Right atrium auricular region (tissue), 2 donors: Measurements from ENCODE around the gene CNOT8. TPM values are rescaled to one million over a fixed set of nuclear protein-coding genes. Genes with fewer than 3 reads are reported as not detected.

Source experiments
- DNase-seq: peaks from one replicate; pipeline ENCODE4 v3.0.0-alpha.2; 2019; ENCODE audit warnings: low spot score
- H3K27ac ChIP-seq, 2 donors: fragments of 200-600 bp; sonication (generic); 1 replicate in 1 of 2; 2 replicates in 1 of 2; pipeline ENCODE4 v1.5.1; 2016 to 2019
- H3K27me3 ChIP-seq, 2 donors: fragments of 200-600 bp; sonication (generic); one replicate each; pipeline versions ENCODE4 v1.5.1 to v1.6.0; 2017 to 2019
- H3K36me3 ChIP-seq: fragments of 200-600 bp; sonication (generic); one replicate; pipeline ENCODE4 v1.5.1; 2016
- H3K4me1 ChIP-seq, 2 donors: fragments of 200-600 bp; sonication (generic); one replicate each; pipeline versions ENCODE4 v1.5.1 to v1.6.0; 2017 to 2019
- H3K4me3 ChIP-seq, 2 donors: fragments of 200-600 bp; sonication (generic); 1 replicate in 1 of 2; 2 replicates in 1 of 2; pipeline ENCODE4 v1.5.1; 2017 to 2019; ENCODE audit warnings: mild to moderate bottlenecking in 1 of 2, moderate library complexity in 1 of 2
- H3K9me3 ChIP-seq, 2 donors: fragments of 200-600 bp; sonication (generic); one replicate each; pipeline ENCODE4 v1.5.1; 2019
- CTCF ChIP-seq, 2 donors: fragments of 200-600 bp; sonication (generic); IDR thresholded peaks; one replicate each; pipeline ENCODE4 v1.5.1; 2019; ENCODE audit warnings: antibody characterized with exemption in 2 of 2
- total RNA-seq, 2 donors: library from RNA; depleted of rRNA; stranded (reverse); fragments of >200 nt; gene quantifications; one replicate each; pipeline ENCODE4 v1.1.0, GENCODE V29; 2016

CNOT8 gene
- total RNA-seq, 2 donors from 2014 or later = 28.0 to 31.4 TPM

DNA sequence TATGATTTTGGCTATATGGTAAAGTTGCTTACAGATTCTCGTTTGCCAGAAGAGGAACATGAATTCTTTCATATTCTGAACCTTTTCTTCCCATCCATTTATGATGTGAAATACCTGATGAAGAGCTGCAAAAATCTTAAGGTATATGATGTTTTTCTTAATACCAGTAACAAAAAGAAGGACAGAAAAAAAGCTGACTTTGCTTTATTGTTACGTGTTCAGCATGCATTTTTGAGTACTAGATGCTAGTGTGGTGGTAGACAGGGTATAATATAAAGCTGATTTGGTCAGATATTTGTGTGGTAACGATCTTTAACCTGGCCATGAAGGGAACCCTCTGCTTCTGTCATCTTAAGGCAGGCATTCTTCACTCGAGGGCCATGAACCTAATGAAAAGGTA is 13.3 kb downstream of the CNOT8 start:
- H3K36me3 ChIP-seq = peaks cover 63% of the 10 kb centered on the region
- no peak overlapping the region for H3K27ac ChIP-seq
- no peak for TF ChIP-seq CTCF (IDR thresholded peaks at IDR 0.05)
- no peak overlapping the region for H3K4me3 ChIP-seq
- H3K4me1 ChIP-seq = peaks cover 0 to 6% of the 10 kb centered on the region in 2 donors
- DNase-seq = no peak
- no peaks in the 10 kb centered on the region for H3K27me3 ChIP-seq
- H3K9me3 ChIP-seq = no peaks in the 10 kb centered on the region

GRCh38 chr5:154873791-154874331 is 15.4 kb downstream of the CNOT8 start:
- H3K27me3 ChIP-seq = no peaks in the 10 kb centered on the region
- TF ChIP-seq CTCF (IDR thresholded peaks at IDR 0.05) = no peak
- peaks cover 63% of the 10 kb centered on the region for H3K36me3 ChIP-seq
- DNase-seq = no peak
- H3K27ac ChIP-seq = peak overlapping the region in 1 of 2 donors; percentile 31
- peaks cover 0 to 6% of the 10 kb centered on the region in 2 donors for H3K4me1 ChIP-seq
- peaks cover 0 to 9% of the 10 kb centered on the region in 2 donors for H3K9me3 ChIP-seq
- H3K4me3 ChIP-seq = no peak overlapping the region

- Histone ChIP-seq H3K27me3 (no peaks in the 10 kb centered on the region), H3K4me3 (no peak overlapping the region), H3K27ac (no peak overlapping the region), H3K4me1 (no peaks in the 10 kb centered on the region), H3K36me3 (peaks cover 31% of the 10 kb centered on the region), H3K9me3 (peaks cover 0 to 14% of the 10 kb centered on the region in 2 donors)
- DNase-seq = no peak
- no peak for TF ChIP-seq CTCF (IDR thresholded peaks at IDR 0.05)
Measured at GRCh38 chr5:154878642-154879335, 20.4 kb downstream of the CNOT8 start.

- Histone ChIP-seq H3K9me3 (peaks cover 4 to 35% of the 10 kb centered on the region in 2 donors), H3K27ac (peak overlapping the region in 1 of 2 donors; percentile 23)
- no peak for DNase-seq
Measured at GRCh38 chr5:154881986-154882385, 23.6 kb downstream of the CNOT8 start.

GRCh38 chr5:154884424-154884823 is 26.0 kb downstream of the CNOT8 start:
- Histone ChIP-seq H3K9me3 (peaks cover 4 to 22% of the 10 kb centered on the region in 2 donors), H3K36me3 (peaks cover 42% of the 10 kb centered on the region), H3K4me3 (no peak overlapping the region), H3K27me3 (no peaks in the 10 kb centered on the region), H3K4me1 (no peaks in the 10 kb centered on the region), H3K27ac (no peak overlapping the region)
- no peak for DNase-seq
- no peak for TF ChIP-seq CTCF (IDR thresholded peaks at IDR 0.05)

More at GRCh38 chr5:154881986-154882385, 23.6 kb downstream of the CNOT8 start:
- peaks cover 19% of the 10 kb centered on the region for H3K36me3 ChIP-seq
- no peaks in the 10 kb centered on the region for H3K27me3 ChIP-seq
- no peak overlapping the region for H3K4me3 ChIP-seq
- H3K4me1 ChIP-seq = no peaks in the 10 kb centered on the region
- no peak for TF ChIP-seq CTCF (IDR thresholded peaks at IDR 0.05)
